Adipocyte (in vitro differentiated cells): ENCODE results near the gene PRXL2B.
"Not testable (repeated sequence)": the region's sequence is repeated elsewhere in the genome, so short reads cannot be mapped to it uniquely, and the experiment has no call there.

Source experiments
- DNase-seq: peaks from one replicate; pipeline ENCODE4 v3.0.0-alpha.2; 2015; ENCODE audit warnings: low read depth
- H3K27me3 ChIP-seq: replicated peaks from 2 replicates; pipeline ENCODE4 v1.7.0; 2013; ENCODE audit warnings: mild to moderate bottlenecking, low read length, moderate library complexity; ENCODE audit not compliant: control insufficient read depth, insufficient read depth
- H3K36me3 ChIP-seq: 2 replicates; pipeline ENCODE4 v1.7.0; 2013; ENCODE audit warnings: low read length, mild to moderate bottlenecking, moderate library complexity; ENCODE audit not compliant: control insufficient read depth, insufficient read depth, severe bottlenecking
- H3K4me1 ChIP-seq: 2 replicates; pipeline ENCODE4 v1.7.0; 2013; ENCODE audit warnings: mild to moderate bottlenecking, low read length, moderate library complexity; ENCODE audit not compliant: control insufficient read depth, insufficient read depth
- H3K4me3 ChIP-seq: 2 replicates; pipeline ENCODE4 v1.7.0; 2013; ENCODE audit warnings: mild to moderate bottlenecking, low read length, moderate library complexity
- H3K9ac ChIP-seq: 2 replicates; pipeline ENCODE4 v1.7.0; 2013; ENCODE audit warnings: mild to moderate bottlenecking, low read length, moderate library complexity
- H3K9me3 ChIP-seq: 2 replicates; pipeline ENCODE4 v1.7.0; 2013; ENCODE audit warnings: mild to moderate bottlenecking, low read length, moderate library complexity; ENCODE audit not compliant: control insufficient read depth

Gene PRXL2B

GRCh38 chr1:2560299-2561073 is 26.1 kb upstream of the PRXL2B start:
- Histone ChIP-seq H3K4me3 (no peak overlapping the region), H3K27me3 (peaks cover 4% of the 10 kb centered on the region), H3K9me3 (no peaks in the 10 kb centered on the region), H3K9ac (no peak overlapping the region), H3K36me3 (no peaks in the 10 kb centered on the region), H3K4me1 (peaks cover 7% of the 10 kb centered on the region)
- no peak for DNase-seq

DNA sequence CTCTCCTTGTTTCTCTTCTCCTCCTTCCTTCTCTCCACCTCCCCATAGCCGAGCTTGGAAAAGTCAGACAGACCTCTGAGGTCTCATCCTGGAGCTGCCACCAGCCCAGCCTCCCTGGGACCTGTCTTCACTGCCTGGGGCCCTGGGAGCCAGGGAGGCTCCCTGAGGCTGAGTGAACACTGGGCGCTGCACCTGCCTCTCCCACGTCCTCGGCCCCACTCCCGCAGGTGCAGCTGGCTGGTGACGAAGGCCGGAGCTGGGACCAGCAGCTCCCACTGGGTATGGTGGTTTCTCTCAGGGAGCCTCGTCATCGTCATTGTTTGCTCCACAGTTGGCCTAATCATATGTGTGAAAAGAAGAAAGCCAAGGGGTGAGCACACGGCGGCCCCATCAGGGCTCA is 25.1 kb upstream of the PRXL2B start:
- Histone ChIP-seq H3K9ac (no peak overlapping the region), H3K9me3 (no peaks in the 10 kb centered on the region)
- no peak for DNase-seq

DNA sequence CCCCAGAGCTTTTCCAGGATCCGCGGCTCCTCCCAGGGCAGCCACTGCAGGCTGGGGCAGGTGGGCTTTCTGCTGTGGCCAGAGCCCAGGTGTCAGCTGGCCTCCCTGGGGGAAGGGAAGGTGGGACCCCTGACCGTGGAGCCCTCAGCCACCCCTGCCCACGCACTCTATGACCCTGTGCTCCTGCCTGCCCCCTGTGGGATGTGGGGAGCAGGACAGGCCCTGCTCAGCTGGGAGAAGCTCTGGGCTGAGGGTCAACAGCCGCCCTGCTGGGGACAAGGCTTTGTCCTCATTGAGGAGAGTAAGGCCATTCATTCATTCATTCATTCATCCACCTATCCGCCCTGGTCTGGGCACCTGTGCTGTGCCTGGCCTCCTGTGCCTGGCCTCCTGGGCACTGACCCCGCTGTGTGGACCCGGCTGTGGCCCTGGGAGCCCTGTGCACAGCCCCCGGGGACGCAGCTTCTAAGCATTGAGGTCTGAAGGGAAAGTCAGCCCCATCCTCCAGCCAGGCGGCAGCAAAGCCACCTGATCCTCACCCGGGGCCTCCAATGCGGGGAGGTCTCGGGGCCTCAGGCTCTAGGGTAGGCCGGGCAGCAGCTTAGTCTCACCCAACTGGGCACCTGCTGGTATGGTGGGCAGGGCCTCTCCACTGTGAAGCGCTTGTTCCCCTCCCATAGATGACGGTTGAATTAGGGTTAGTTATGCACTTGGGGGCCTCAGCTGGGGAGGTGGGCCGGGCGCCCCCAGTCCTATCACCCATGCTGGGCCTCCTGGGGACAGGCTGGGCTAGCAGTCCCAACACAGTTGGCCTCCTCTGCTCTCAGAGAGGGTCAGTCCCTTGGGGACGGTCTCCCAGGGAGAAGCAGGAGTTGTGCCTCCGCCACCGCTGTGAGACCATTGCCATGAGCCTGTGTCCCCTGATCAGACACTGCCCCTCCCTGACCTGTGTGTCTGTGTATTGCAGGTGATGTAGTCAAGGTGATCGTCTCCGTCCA is 24.4 kb upstream of the PRXL2B start:
- no peak for DNase-seq
- Histone ChIP-seq H3K9me3 (no peaks in the 10 kb centered on the region), H3K36me3 (no peaks in the 10 kb centered on the region), H3K9ac (no peak overlapping the region), H3K27me3 (peaks cover 6% of the 10 kb centered on the region), H3K4me3 (no peak overlapping the region), H3K4me1 (no peaks in the 10 kb centered on the region)

More for the DNA sequence above, 25.1 kb upstream of the PRXL2B start:
- Histone ChIP-seq H3K27me3 (peaks cover 4% of the 10 kb centered on the region), H3K4me3 (no peak overlapping the region), H3K4me1 (no peaks in the 10 kb centered on the region), H3K36me3 (no peaks in the 10 kb centered on the region)

GRCh38 chr1:2563205-2563604 is 23.4 kb upstream of the PRXL2B start:
- Histone ChIP-seq H3K27me3 (peaks cover 11% of the 10 kb centered on the region), H3K9ac (no peak overlapping the region), H3K4me1 (no peaks in the 10 kb centered on the region), H3K4me3 (no peak overlapping the region), H3K9me3 (no peaks in the 10 kb centered on the region), H3K36me3 (no peaks in the 10 kb centered on the region)
- no peak for DNase-seq

DNA sequence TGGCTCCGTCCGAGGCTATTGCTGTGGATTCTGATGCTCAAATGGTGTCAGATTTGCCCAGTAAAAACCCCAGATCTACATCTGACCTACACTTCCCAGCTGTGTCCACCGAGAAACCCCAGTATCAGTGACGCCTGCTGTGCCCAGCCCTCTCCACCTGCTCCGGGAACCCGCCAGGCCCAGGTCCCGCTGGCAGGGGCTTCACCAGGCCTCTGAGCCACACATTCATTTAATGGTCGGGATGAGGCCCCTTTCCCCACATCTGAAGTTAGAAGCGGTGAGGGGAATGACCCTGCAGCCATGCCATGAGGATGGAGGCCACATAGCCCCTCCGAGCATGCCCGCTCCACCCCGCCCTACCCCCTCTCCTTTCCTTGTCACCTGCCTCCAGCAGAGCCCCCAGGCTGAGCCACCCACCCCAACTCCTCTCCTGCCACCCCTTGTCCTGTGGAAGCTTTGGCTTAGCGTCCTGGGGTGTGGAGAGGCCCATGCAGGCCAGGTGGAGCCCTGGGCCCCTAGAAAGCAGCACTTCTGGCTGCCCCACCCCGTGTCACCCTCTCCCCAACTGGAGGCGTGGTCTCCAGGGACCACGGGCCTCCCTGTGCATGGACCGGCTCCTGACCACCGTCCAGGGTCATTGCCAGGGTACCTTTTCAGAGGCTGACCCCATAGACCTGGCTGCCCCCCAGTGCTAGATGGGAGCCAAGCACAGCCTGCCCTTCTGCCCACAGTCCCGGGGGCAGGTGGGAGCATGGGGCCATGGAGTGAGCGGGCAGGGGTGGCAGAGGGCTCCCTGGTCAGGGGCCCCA is 22.4 kb upstream of the PRXL2B start:
- no peak for DNase-seq
- H3K9me3 ChIP-seq, result no peaks in the 10 kb centered on the region
- H3K9ac ChIP-seq, result no peak overlapping the region
- H3K4me1 ChIP-seq, result no peaks in the 10 kb centered on the region
- H3K36me3 ChIP-seq, result no peaks in the 10 kb centered on the region
- H3K4me3 ChIP-seq, result no peak overlapping the region
- peaks cover 11% of the 10 kb centered on the region for H3K27me3 ChIP-seq

- no peak for DNase-seq
- Histone ChIP-seq H3K4me3 (no peak overlapping the region), H3K4me1 (no peaks in the 10 kb centered on the region), H3K9me3 (no peaks in the 10 kb centered on the region), H3K27me3 (peaks cover 11% of the 10 kb centered on the region), H3K9ac (no peak overlapping the region), H3K36me3 (no peaks in the 10 kb centered on the region)
These were observed 21.7 kb upstream of the PRXL2B start for GRCh38 chr1:2564815-2565374.

DNA sequence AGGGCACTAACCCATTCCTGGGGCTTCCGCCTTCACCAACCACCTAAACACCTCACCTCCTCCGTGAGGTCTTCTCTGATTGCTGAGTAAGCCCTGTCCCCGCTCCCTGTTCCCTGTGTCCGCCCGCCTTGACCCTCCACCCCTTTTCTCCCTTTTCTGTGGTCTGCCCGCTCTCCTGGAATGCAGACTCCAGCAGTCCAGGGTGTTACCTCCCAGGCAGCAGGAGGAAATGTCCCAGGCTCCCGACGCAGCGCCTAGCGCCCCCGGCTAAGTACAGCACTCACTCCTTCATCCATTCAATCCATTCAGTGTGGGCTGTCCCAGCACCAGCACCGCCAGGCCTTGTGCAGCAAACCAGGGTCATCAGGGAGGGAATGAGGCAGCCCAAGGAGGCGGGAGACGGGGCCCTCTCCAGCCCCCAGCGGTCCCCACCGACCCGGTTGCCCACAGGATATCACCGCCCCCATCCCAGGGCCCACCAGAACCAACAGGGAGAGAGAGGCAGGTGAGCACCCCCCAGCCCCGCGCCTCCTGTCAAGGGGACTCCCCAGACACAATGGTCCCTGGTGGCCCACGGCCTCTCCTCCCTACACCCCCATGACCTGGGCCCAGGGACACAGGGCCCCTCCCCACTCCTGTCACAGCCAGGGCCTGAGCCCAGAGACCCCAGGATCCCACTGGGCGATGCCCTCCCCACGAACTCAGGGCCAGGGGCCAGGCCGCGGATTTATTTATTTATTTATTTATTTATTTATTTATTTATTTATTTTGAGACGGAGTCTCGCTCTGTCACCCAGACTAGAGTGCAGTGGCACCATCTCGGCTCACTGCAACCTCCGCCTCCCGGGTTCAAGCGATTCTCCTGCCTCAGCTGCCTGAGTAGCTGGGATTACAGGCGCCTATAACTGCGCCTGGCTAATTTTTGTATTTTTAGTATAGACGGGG is 20.2 kb upstream of the PRXL2B start:
- DNase-seq, result no peak
- Histone ChIP-seq H3K9ac (no peak overlapping the region), H3K4me1 (no peaks in the 10 kb centered on the region), H3K9me3 (no peaks in the 10 kb centered on the region), H3K27me3 (peaks cover 23% of the 10 kb centered on the region), H3K4me3 (no peak overlapping the region), H3K36me3 (no peaks in the 10 kb centered on the region)

DNA sequence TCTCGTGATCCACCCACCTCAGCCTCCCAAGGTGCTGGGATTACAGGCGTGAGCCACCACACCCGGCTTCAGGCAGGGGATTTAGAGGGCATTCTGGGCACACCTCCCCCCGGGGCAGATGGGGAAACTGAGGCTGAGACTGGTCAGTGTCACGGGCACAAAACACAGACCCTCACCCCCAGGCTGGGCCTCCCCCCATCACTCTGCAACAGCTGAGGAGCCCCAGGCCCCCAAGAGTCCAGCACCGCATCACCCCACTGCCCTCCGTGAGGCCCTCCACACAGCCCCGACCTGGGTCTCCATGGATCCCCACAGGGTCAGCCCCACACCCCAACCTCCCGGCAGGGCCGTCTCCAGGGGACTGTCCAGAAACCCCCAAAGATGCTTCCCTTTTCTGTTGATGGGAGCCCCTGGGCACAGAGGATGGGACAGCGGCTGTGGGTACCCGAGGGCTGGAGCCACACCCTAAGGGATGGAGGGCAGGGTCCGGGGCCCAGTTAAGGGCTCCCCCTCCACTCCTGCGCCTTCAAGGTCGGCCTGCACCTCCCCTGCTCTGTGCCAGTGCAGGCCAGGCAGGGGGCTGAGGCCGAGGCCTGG is 19.4 kb upstream of the PRXL2B start:
- DNase-seq, result no peak
- no peak overlapping the region for H3K9ac ChIP-seq
- no peaks in the 10 kb centered on the region for H3K9me3 ChIP-seq
- H3K27me3 ChIP-seq, result peaks cover 24% of the 10 kb centered on the region
- no peaks in the 10 kb centered on the region for H3K4me1 ChIP-seq
- no peaks in the 10 kb centered on the region for H3K36me3 ChIP-seq
- no peak overlapping the region for H3K4me3 ChIP-seq

DNA sequence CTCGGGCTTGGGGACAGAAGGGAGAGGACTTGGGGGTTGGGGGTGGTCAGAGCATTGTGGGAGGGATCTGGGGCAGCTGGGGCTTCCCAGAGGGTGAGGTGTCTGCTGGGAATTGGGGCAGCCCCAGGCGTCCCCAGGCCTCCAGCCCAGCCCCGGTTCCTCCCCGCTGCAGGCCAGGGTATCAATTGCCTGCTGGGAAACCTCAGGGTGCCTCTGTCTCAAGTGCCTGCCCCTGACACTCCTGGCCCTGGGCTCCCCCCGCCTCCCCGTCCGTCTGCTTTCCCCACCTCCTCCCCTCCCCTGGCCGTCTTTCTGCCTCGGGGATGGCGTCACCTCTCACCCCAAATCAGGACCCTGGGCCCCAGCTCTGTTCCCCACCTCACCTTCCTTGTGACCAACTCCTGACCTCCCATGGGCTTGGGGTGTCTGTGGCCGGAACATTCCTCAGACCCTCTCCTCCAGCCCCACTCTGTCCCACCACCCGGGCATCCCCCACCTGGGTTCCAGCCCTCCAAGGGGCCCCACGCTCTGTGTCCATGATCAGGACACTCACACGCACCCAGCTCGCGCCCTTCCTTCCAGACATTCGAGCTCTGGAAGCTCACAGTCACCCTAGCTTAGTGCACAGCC is 18.3 kb upstream of the PRXL2B start:
- DNase-seq, H3K4me3 ChIP-seq, H3K9ac ChIP-seq, H3K36me3 ChIP-seq, H3K9me3 ChIP-seq, H3K4me1 ChIP-seq: not testable (repeated sequence)
- peaks cover 24% of the 10 kb centered on the region for H3K27me3 ChIP-seq
